AG09309 (cell line): ENCODE data around the gene ARHGAP25.

Source experiments
- DNase-seq: peaks from one replicate; pipeline ENCODE4 v3.0.0-alpha.2; 2010; ENCODE audit warnings: low read depth
- H3K4me3 ChIP-seq: 2 replicates; pipeline ENCODE4 v1.5.1; 2011; ENCODE audit warnings: mild to moderate bottlenecking, low read depth, low read length, moderate library complexity; ENCODE audit not compliant: control insufficient read depth
- CTCF ChIP-seq: IDR thresholded peaks from 2 replicates; pipeline ENCODE4 v1.5.1; 2011; ENCODE audit warnings: mild to moderate bottlenecking, low read depth, low read length, inconsistent platforms; ENCODE audit not compliant: insufficient read depth, control insufficient read depth; ENCODE audit errors: missing control alignments

The ARHGAP25 gene

GRCh38 chr2:68717305-68717661 lies 17.3 kb upstream of the ARHGAP25 start:
- no peak overlapping the region for H3K4me3 ChIP-seq
- DNase-seq: no peak
- TF ChIP-seq CTCF: no peak

- TF ChIP-seq CTCF: no peak
- DNase-seq: no peak
- H3K4me3 ChIP-seq: no peak overlapping the region
Measured at GRCh38 chr2:68719912-68720311, 14.7 kb upstream of the ARHGAP25 start.

- no peak for TF ChIP-seq CTCF
- DNase-seq: no peak
- no peak overlapping the region for H3K4me3 ChIP-seq
Measured at GRCh38 chr2:68720665-68721064, 13.9 kb upstream of the ARHGAP25 start.

- no peak for DNase-seq
- no peak overlapping the region for H3K4me3 ChIP-seq
- no peak for TF ChIP-seq CTCF
Measured at GRCh38 chr2:68721482-68722101, 13.0 kb upstream of the ARHGAP25 start.

- no peak for TF ChIP-seq CTCF
- DNase-seq: no peak
- H3K4me3 ChIP-seq: no peak overlapping the region
Measured at GRCh38 chr2:68722712-68723111, 11.9 kb upstream of the ARHGAP25 start.

- DNase-seq: no peak
- H3K4me3 ChIP-seq: no peak overlapping the region
- TF ChIP-seq CTCF: no peak
Measured at GRCh38 chr2:68723181-68723580, 11.4 kb upstream of the ARHGAP25 start.

GRCh38 chr2:68726100-68726499 lies 8.5 kb upstream of the ARHGAP25 start:
- TF ChIP-seq CTCF: no peak
- no peak for DNase-seq
- no peak overlapping the region for H3K4me3 ChIP-seq
